ENCODE data around the gene IFITM1. TPM values are rescaled to one million over a fixed set of nuclear protein-coding genes. Genes with fewer than 3 reads are reported as not detected.
"Not testable (repeated sequence)": the region's sequence is repeated elsewhere in the genome, so short reads cannot be mapped to it uniquely, and the experiment has no call there.

The IFITM1 gene
- total and polyA plus RNA-seq, 2 donors from 2014 or later = 248 to 440 TPM

DNA sequence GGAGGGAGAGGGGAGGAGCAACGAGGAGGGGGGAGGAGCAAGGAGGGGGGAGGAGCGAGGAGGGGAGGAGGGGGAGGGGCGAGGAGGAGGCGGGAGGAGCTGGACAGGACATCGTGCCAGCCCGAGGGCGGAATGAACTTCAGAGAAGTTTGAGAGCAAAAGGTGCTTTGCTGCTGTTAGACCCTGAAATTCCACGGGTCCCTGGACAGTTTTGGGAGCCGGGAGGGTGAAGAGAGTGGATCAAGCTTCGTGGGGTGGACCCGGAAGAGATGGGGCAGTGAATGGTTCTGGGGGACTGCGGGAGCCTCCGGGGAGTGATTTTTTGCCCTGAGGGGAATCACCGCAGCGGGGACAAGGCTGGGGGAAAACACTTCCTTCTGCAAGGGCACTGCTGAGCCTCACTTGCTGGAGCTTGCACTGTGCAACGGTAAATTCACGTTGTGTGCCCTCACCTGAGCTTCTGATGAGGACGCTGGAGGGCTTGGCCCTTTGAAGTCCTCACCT lies 46.3 kb upstream of the IFITM1 start:
- H3K4me1 ChIP-seq (ENCODE audit: control insufficient read depth in 2 of 3, insufficient read depth in 2 of 3, low read depth in 1 of 3, low read length in 3 of 3) = peaks cover 0 to 2% (median 0%) of the 10 kb centered on the region in 3 donors
- intact Hi-C loops (cut with DNase I) = no loop called here
- no peak overlapping the region for H3K4me3 ChIP-seq (ENCODE audit: low read length in 3 of 3)
- H3K27ac ChIP-seq (ENCODE audit: low read depth in 2 of 2, low read length in 2 of 2) = peak overlapping the region in 1 of 2 donors; percentile 53
- no peaks in the 10 kb centered on the region for H3K36me3 ChIP-seq (ENCODE audit: control insufficient read depth in 2 of 3, insufficient read depth in 3 of 3, low read length in 3 of 3)
- TF ChIP-seq, protein P1, sequence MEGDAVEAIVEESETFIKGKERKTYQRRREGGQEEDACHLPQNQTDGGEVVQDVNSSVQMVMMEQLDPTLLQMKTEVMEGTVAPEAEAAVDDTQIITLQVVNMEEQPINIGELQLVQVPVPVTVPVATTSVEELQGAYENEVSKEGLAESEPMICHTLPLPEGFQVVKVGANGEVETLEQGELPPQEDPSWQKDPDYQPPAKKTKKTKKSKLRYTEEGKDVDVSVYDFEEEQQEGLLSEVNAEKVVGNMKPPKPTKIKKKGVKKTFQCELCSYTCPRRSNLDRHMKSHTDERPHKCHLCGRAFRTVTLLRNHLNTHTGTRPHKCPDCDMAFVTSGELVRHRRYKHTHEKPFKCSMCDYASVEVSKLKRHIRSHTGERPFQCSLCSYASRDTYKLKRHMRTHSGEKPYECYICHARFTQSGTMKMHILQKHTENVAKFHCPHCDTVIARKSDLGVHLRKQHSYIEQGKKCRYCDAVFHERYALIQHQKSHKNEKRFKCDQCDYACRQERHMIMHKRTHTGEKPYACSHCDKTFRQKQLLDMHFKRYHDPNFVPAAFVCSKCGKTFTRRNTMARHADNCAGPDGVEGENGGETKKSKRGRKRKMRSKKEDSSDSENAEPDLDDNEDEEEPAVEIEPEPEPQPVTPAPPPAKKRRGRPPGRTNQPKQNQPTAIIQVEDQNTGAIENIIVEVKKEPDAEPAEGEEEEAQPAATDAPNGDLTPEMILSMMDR (IDR thresholded peaks at IDR 0.05; ENCODE audit: borderline replicate concordance, extremely low read depth, insufficient read depth) = no peak
- H3K9me3 ChIP-seq (ENCODE audit: control insufficient read depth in 2 of 3, insufficient read depth in 1 of 3, low read length in 3 of 3) = no peaks in the 10 kb centered on the region
- H3K27me3 ChIP-seq (ENCODE audit: control insufficient read depth, insufficient read depth, low read length) = no peaks in the 10 kb centered on the region
- DNase-seq (peak in 1 of 5 donors; percentile 86), FAIRE-seq (no peak)
- H3K9ac ChIP-seq (ENCODE audit: low read length in 3 of 3) = no peak overlapping the region

DNA sequence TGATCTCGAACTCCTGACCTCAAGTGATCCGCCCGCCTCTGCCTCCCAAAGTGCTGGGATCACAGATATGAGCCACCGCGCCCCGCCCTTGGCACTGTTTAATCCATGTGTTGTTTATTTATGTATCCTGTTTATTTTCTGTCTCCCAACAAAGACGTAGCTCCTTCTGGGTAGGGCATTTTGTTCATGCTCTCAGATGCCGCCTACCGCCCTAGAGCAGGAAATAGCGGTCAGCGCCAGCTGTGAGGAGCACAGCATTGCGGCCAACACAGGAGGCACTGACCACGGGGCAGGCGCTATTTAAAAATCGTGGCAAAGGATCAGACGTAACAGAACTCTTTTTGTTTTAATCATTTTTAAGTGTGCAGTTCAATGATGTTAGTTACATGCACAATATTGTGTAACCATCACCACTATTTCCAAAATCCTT lies 45.1 kb upstream of the IFITM1 start:
- Histone ChIP-seq H3K4me3 (ENCODE audit: low read length in 3 of 3) (peak overlapping the region in 1 of 3 donors; percentile 17), H3K27ac (ENCODE audit: low read depth in 2 of 2, low read length in 2 of 2) (peak overlapping the region in 1 of 2 donors; percentile 56)
- intact Hi-C loops (cut with DNase I); FAIRE-seq; H3K27me3 ChIP-seq (ENCODE audit: control insufficient read depth, insufficient read depth, low read length); H3K4me1 ChIP-seq (ENCODE audit: control insufficient read depth in 2 of 3, insufficient read depth in 2 of 3, low read depth in 1 of 3, low read length in 3 of 3); H3K36me3 ChIP-seq (ENCODE audit: control insufficient read depth in 2 of 3, insufficient read depth in 3 of 3, low read length in 3 of 3); H3K9me3 ChIP-seq (ENCODE audit: control insufficient read depth in 2 of 3, insufficient read depth in 1 of 3, low read length in 3 of 3); H3K9ac ChIP-seq (ENCODE audit: low read length in 3 of 3): not testable (repeated sequence)
- peak in 2 of 5 donors; percentile 37 to 84 for DNase-seq

DNA sequence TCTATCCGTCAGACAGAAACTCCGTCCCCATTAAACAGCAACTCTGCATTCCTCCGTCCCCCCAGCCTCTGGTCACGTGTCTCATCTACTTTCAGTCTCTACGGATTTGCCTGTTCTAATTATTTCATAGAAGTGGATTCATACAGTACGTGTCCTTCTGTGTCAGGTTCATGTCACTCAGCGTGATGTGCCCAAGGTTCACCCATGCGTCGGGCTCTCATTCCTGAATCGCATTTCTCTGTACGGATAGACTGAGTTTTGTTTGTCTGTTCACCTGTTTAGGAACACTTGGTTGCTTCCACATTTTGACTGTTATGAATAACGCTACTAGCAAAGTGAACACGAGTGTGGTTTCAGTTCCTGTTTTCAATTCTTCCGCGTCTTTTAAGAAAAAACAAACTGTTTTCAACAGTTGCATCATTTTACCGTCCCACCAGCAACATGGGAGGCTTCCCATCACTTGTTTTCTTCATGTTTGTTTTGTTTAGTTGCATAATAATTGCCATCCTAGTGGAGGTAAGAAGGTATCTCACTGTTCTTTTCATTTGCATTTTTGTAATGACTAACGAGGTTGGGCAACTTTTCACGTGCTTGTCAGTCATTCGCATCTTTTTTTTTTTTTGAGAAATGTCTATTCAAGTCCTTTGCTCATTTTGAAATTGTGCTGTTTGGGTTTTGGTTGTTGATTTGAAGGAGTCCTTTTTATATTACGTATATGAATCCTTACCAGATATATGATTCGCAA lies 44.5 kb upstream of the IFITM1 start:
- peak overlapping the region in 2 of 3 donors; percentile 17 to 28 for H3K4me3 ChIP-seq (ENCODE audit: low read length in 3 of 3)
- FAIRE-seq (no peak), DNase-seq (peak in 1 of 5 donors; percentile 39)
- intact Hi-C loops (cut with DNase I) = no loop called here
- TF ChIP-seq, protein P1 (IDR thresholded peaks at IDR 0.05; ENCODE audit: borderline replicate concordance, extremely low read depth, insufficient read depth) = no peak
- H3K4me1 ChIP-seq (ENCODE audit: control insufficient read depth in 2 of 3, insufficient read depth in 2 of 3, low read depth in 1 of 3, low read length in 3 of 3) = peaks cover 0 to 2% (median 0%) of the 10 kb centered on the region in 3 donors
- H3K9me3 ChIP-seq (ENCODE audit: control insufficient read depth in 2 of 3, insufficient read depth in 1 of 3, low read length in 3 of 3) = no peaks in the 10 kb centered on the region
- H3K9ac ChIP-seq (ENCODE audit: low read length in 3 of 3) = no peak overlapping the region
- H3K36me3 ChIP-seq (ENCODE audit: control insufficient read depth in 2 of 3, insufficient read depth in 3 of 3, low read length in 3 of 3) = no peaks in the 10 kb centered on the region
- no peaks in the 10 kb centered on the region for H3K27me3 ChIP-seq (ENCODE audit: control insufficient read depth, insufficient read depth, low read length)
- H3K27ac ChIP-seq (ENCODE audit: low read depth in 2 of 2, low read length in 2 of 2) = peak overlapping the region in 1 of 2 donors; percentile 56

All from kidney (tissue), 14 donors.